ENCODE measurements around the gene ATP2A3.

GRCh38 chr17:3923466-3924190 lies 40.6 kb downstream of the ATP2A3 start:
- TF ChIP-seq CTCF (IDR thresholded peaks at IDR 0.05 in 8 of 11, conservative IDR thresholded peaks at IDR 0.05 in 3 of 11) (no peak), POLR2A (IDR thresholded peaks at IDR 0.05) (no peak)
